Effector CD4-positive, alpha-beta T cell (primary cell): ENCODE measurements around the gene LRP1B.
"Not testable (repeated sequence)": the region's sequence is repeated elsewhere in the genome, so short reads cannot be mapped to it uniquely, and the experiment has no call there.

Experiments used
- DNase-seq: peaks from one replicate; pipeline ENCODE4 v3.0.0-alpha.2; 2020

Gene LRP1B

GRCh38 chr2:140473851-140474250, 1657.0 kb downstream of the LRP1B start:
- DNase-seq, result no peak

- DNase-seq, result no peak
Observed at GRCh38 chr2:140472676-140473075, 1658.1 kb downstream of the LRP1B start.

- DNase-seq, result no peak
Observed at GRCh38 chr2:140465301-140465700, 1665.5 kb downstream of the LRP1B start.

- DNase-seq, result no peak
Observed at GRCh38 chr2:140462990-140463389, 1667.8 kb downstream of the LRP1B start.

- no peak for DNase-seq
Observed at GRCh38 chr2:140457483-140457882, 1673.3 kb downstream of the LRP1B start.

- no peak for DNase-seq
Observed at GRCh38 chr2:140455315-140455714, 1675.5 kb downstream of the LRP1B start.

- DNase-seq, result no peak
Observed at GRCh38 chr2:140454717-140455116, 1676.1 kb downstream of the LRP1B start.

- DNase-seq, result no peak
Observed at GRCh38 chr2:140451324-140451723, 1679.5 kb downstream of the LRP1B start.

- no peak for DNase-seq
Observed at GRCh38 chr2:140442319-140442718, 1688.5 kb downstream of the LRP1B start.

GRCh38 chr2:140440815-140441214, 1690.0 kb downstream of the LRP1B start:
- DNase-seq, result no peak

GRCh38 chr2:140436936-140437335, 1693.9 kb downstream of the LRP1B start:
- DNase-seq, result no peak

GRCh38 chr2:140427033-140427432, 1703.8 kb downstream of the LRP1B start:
- not testable (repeated sequence) for DNase-seq

- DNase-seq, result no peak
Observed at GRCh38 chr2:140424471-140424870, 1706.3 kb downstream of the LRP1B start.

GRCh38 chr2:140422759-140423158, 1708.1 kb downstream of the LRP1B start:
- no peak for DNase-seq

GRCh38 chr2:140417504-140417903, 1713.3 kb downstream of the LRP1B start:
- no peak for DNase-seq

GRCh38 chr2:140416577-140416976, 1714.2 kb downstream of the LRP1B start:
- DNase-seq, result no peak

GRCh38 chr2:140415035-140415434, 1715.8 kb downstream of the LRP1B start:
- DNase-seq, result not testable (repeated sequence)

- DNase-seq, result no peak
Observed at GRCh38 chr2:140410695-140411094, 1720.1 kb downstream of the LRP1B start.

- DNase-seq, result no peak
Observed at GRCh38 chr2:140401056-140401455, 1729.8 kb downstream of the LRP1B start.

GRCh38 chr2:140392824-140393223, 1738.0 kb downstream of the LRP1B start:
- DNase-seq, result no peak

GRCh38 chr2:140384946-140385345, 1745.9 kb downstream of the LRP1B start:
- no peak for DNase-seq

GRCh38 chr2:140383781-140384180, 1747.0 kb downstream of the LRP1B start:
- DNase-seq, result no peak

GRCh38 chr2:140376686-140377085, 1754.1 kb downstream of the LRP1B start:
- no peak for DNase-seq

GRCh38 chr2:140363131-140363530, 1767.7 kb downstream of the LRP1B start:
- no peak for DNase-seq

- no peak for DNase-seq
Observed at GRCh38 chr2:140362361-140362760, 1768.5 kb downstream of the LRP1B start.
